GM21825 (cell line): ENCODE measurements around the gene CIB2.

ENCODE experiments used
- ATAC-seq: cut with Tn5 transposase; IDR thresholded peaks from one replicate; pipeline ENCODE4 v1.9.1; 2021; ENCODE audit warnings: mild to moderate bottlenecking, moderate library complexity; ENCODE audit not compliant: unreplicated experiment

The CIB2 gene

DNA sequence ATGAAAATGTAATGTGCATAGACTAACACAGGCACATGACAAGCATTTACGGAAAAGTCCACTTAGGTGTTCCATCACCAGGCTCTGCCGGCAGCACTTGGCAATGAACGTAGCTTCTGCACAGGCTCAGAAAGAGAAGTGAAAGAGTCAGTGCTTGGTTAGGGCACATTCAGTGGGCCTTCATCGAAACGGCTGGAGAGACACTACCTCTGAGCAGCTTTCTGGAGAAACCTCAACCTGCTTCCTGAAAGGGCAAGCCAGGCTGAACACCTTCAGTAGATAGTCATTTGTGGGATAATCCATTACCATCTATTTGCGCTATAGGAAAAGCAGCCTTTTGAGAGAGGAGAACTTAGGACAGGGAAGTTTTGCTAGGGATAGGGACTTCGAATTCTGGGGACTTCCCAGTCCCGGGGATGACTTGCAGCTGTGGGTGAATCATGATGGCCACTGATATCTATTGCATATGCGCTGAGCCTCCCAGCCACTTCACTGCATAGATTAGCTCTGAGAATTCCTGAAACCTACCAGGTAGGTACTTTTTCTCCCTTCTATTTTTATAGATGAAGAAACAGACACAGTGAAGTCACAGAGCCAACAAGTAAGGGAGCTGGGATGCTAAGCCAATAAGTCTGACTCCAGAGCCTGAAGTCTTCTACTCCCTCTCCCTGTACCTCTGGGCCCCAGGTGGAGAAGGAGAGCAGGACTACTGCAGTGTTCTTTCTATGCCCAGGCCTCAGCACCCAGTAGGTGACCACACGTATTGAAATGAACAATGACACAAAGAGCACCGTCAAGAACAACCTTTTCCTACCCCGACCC lies 43.1 kb downstream of the CIB2 start:
- ATAC-seq = peak; percentile 46

DNA sequence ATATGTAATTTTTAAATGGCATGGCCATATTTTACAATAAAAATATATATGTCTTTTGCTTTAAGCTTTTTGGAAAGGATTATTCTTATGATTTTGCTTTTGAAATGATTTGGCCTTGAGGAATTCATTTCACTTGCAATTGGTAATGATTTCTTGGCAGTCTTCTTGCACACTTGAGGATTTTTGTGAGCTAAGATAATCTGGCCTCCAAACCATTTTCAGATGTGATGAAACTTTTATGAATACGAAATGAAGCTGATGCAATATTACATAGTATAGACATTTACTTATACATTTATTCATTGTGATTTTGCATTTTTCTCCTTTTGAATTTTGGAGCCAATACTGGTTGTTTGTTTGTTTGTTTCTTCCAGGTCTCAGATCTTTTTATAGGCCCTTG lies 45.3 kb downstream of the CIB2 start:
- ATAC-seq = no peak

DNA sequence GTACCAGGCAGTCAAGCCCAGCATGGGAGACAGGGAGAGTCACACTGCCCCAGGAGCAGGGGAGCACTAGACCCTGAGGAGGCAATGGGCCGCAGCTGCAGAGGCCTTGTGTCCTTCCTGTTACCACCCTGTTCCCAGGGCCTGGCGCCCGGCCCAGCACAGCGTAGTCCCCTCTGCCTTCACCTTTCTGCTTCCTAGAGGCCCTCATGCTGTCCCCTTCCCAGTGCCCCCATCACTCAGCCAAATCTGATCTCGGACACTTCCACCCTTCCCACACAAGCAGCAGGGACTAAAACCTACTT lies 46.8 kb downstream of the CIB2 start:
- ATAC-seq = no peak

DNA sequence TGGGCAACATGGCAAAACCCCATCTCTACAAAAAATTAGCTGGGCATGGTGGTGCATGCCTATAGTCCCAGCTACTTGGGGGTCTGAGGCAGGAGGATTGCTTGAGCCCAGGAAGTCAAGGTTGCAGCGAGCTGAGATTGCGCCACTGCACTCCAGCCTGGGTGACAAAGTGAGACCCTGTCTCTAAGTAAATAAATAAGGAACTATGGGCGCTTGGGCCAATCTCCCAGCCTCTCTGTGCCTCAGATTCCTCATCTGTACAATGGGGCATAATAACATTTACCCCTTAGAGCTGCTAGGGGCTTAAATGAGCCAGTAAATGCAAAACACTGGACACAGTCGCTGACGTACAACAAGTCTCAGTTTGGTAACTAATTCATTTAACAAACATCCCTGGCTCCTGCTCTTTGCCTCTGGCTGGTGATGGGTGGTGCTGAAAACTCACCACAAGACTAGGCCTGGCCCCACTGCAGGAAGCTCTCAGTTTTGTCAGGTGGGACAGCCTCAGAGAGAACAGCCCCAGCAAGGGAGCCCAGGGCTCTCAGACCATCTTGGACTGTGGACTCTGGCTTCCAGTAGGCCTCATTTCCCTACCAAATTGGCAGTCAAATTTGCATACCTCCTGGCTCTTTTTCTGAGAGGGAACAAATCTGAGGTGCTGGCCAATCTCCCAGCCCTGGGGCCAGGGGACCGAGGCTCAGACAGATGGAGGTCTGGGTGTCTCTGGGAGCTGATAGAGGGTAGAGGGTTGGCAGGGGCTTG lies 47.4 kb downstream of the CIB2 start:
- ATAC-seq = no peak

GRCh38 chr15:78083186-78083585 lies 48.1 kb downstream of the CIB2 start:
- no peak for ATAC-seq

DNA sequence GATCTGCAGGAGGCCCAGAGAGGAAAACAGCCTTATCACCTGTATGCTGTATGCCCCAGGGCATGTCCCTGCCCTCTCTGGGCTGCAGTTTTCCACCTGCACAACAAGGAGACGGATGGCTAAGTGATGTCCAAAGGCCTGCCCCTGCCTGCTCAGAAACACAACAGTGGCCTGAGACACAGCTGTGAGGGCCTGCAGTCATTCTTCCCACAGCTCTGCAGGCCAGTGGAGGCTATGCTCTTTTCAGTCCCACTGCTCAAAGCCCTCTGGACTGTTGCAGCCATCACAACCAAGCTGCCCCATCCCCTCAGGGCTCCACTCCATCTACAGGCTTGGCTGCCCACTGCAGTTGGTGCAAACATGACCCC lies 48.5 kb downstream of the CIB2 start:
- no peak for ATAC-seq

DNA sequence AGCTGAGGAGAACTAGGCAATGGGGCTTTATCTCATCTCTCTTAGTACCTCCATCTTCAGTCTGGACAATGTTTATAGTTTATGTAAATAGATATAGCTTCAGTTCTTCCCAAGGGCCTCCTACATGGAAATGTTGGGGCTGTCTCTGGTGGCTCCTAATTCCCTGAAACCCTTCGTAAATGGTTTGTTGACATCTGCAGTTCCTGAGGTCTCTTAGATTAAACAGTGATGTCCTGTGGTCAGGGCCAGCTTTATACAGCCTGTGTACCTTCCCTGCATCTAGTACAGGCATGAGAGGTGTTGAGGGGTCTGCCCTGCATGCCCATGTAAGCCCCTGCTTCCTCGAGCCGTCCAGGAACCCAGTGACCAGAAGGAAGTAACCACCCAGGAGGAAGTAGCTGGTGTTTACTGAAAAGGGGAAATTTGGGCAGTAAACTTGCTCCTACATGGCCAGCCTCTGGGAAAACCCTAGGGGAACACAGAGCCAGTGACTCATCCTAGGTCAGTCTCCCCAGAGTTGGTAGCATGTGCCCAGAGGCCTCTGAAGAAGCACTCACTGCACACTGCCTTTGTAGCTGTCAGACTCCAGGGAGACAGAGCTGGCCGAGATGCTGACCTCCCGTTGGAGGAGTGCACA lies 49.0 kb downstream of the CIB2 start:
- no peak for ATAC-seq

GRCh38 chr15:78080088-78080460 lies 51.2 kb downstream of the CIB2 start:
- ATAC-seq = no peak

DNA sequence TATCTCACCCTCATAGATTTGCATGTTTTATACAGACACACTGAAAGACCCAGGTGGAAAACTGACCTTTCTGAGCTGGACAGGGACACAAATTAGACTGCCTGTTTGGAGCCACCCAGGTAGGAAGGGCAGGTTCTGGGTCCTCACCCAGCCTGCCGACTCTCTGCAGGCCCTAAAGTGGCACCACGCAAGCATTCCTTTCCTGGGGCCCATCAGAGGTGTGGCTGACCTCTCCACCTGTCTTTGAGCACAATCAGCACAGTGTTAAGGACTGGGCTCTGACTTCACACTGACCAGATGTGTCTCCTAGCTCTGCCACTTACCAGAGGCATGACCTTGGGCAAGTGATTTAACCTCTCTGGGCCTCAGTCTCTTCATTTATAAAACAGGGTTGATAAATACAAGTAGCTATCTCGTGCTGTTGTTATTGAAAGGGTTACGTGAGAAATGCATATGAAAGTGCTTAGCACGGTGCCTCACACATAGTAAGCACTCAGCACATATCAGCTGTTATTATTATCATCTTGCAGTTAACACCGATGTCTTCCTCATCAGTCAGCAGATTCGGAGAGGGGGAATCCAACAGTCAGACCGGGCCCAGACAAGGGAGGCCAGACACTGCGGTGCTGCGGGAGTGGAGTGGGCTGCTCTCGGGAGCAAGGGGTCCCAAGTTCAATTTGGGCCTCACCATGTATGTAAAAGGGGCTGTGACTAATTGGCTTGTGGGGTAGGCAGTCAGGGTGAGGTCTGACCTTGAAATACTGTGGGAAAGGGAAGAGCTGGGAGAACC lies 51.8 kb downstream of the CIB2 start:
- ATAC-seq = no peak

- ATAC-seq = no peak
These were observed 53.4 kb downstream of the CIB2 start for GRCh38 chr15:78077871-78078210.

DNA sequence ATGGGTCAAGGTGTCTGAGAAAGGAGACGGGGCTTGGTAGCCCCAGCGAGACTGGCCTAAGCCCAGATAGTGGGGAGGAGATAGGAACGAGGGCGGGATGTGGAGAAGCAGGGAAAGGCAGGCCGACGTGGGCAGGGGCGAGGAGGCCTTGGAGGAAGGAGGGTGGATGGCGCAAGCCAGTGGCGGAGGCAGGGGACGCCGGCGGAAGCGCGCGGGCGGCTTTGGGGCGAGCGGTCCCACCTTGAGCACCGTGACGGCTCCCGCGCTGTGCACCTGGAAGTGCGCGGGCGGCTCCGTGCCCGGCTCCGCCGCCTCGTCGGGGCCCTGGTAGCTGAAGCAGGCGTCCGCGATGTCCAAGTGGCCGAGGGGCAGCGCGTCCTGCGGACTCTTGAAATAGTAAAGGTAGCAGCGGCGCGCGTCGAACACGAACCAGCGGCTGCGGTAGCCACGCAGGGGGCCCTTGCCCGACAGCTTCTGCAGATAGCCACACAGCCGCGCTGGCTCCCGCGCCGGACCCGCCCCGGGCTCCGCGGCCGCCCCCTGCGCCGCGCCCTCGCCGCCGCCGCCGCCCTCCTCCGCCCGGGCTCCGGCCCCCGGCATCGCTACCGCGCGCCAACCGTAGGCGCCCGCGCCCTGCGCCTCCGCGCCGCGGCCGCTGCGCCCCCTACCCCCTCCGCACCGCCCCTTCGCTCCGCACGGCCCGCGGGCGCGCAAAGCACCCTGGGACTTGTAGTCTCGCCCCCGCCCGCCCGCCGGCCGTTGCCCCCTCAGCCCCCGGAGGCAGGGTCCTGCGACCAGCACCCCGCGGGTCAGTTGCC lies 54.0 kb downstream of the CIB2 start, which contains the start of gene TBC1D2B:
Gene TBC1D2B (minus strand): TSS at position 659 of the 818 bp plus-strand sequence. CDS start 59 bp downstream, at position 600.
- peak; percentile 55 for ATAC-seq

DNA sequence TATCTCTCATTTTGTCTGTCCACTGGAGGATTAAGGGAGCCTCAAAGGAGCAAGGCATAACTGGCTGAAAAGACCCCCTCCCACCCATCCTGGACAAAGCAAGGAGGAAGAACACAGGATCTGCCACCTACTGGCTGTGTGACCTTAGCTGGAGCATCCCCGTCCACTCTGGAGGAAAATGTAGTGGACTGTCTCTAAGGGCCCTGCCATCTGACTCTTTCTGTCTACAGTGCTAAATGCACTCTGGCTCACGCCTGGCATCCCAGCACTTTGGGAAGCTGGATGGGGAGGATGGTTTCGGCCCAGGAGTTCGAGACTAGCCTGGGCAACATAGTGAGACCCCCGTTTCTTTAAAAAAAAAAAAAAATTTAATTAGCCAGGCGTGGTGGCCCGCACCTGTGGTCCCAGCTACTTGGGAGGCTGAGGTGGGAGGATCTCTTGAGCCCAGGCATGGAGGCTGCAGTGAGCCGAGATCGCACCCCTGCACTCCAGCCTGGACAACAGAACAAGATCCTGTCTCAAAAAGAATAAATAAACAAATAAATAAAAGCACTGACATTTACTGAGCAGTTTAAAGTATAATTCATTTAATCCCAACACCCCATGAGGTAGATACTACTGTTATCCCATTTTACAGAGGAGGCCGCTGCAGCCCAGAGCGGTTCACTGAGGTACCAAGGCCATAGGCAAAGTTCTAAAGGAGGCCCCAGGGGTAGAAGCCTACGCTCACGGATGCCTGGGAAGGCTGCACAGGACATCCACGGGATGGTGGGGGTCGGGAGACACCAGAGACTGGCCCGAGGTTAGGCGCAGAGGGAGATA lies 54.8 kb downstream of the CIB2 start:
- ATAC-seq = no peak

DNA sequence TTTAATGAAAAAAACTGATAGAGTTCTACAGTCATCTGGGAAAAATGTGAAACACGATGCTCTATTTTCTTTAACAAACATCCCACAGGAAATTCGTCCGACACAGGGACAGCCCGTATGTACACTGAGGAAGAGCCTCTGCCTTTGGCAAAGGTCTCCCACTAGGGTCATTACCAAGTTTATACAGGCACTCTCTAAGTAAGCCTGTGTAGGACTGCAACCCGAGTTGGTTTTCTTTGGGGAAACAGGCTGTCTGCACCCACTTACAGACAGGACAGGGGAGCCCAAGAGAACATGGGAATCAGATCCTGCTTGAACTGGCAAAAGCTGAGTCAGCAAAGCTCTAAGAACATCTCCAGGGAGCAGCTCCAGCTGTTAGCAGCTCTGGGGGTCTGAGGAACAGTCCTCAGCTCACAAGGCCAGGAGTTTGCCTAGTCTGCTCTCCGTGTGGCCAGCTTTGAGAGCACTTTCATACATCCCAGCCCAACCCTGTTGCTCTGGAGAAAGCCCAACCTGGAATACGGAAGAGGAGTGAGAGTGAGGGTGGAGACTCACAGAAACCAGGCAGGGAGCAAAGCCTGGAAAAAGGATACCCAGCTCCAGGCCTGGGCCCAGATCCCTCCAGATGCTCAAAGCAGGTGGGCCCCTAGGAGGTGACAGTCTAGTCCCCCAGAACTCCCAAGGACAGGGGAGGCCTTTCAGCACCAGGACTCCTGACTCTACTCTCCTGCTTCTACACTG lies 55.6 kb downstream of the CIB2 start:
- ATAC-seq = no peak

DNA sequence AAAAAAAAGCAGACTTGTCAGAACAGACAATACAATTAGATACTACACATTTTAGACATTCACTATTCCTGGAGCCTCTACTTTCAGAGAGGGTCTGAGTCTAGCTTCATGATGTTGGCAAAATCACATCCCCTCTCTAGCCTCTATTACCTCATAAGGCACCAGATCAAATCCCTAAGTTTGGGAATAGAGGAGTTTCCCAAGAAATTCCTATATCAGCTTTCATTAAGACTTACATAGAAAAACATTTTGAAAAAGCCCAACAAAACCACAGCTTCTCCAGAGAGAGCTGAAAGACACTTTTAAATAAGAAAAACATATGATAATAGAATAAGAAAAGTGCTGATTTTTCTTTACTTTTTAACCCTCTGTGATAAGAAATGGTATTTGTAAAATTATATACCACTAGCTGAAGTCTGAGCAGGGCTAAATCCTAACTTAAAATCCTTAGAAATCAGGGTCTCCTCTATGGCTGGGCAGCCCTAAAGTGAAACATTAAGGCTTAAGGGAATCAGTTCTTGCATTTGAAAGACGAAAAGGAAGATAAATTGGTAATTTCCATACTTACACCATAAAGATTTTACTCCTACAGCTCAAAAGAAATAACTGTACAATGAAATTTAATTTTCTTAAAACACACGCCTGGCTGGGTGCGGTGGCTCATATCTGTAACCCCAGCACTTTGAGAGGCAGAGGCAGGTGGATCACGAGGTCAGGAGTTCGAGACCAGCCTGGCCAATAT lies 58.0 kb downstream of the CIB2 start:
- ATAC-seq = no peak

- ATAC-seq = no peak
These were observed 59.0 kb downstream of the CIB2 start for GRCh38 chr15:78072080-78072892.

GRCh38 chr15:78071383-78071782 lies 59.9 kb downstream of the CIB2 start:
- ATAC-seq = no peak

DNA sequence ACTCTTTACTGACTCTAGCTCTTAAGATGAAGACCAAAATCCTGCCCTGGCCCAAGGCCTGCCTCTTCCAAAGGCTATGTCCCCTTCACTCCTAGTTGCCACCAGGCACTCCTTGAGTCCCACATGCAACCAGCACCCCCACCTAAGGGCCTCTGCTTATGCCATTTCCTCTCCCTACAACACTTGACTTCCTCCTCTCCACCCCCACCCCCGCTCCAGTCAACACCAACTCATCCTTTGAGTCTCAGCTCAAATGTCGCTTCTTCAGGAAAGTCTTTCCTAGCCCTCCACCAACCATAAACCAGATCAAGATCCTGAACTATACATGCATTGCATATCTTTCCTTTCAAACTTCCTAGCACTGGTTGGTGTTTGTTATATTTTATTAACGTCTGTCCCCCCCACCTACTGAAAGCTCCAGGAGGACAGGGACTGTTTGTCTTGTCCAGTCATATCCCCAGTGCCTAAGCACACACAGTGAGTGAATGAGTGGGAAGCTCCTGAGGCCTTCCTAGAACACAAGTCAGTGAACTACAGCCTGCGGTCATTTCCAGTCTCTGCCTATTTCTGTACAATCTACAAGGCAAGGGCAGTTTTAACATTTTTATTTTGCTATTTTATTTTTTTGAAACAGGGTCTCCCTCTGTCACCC lies 61.1 kb downstream of the CIB2 start:
- no peak for ATAC-seq
